Measurements from ENCODE around the gene CAMTA1.
A peak's percentile ranks its signal among the peaks of the same experiment; 100 is the strongest.

CAMTA1 gene

DNA sequence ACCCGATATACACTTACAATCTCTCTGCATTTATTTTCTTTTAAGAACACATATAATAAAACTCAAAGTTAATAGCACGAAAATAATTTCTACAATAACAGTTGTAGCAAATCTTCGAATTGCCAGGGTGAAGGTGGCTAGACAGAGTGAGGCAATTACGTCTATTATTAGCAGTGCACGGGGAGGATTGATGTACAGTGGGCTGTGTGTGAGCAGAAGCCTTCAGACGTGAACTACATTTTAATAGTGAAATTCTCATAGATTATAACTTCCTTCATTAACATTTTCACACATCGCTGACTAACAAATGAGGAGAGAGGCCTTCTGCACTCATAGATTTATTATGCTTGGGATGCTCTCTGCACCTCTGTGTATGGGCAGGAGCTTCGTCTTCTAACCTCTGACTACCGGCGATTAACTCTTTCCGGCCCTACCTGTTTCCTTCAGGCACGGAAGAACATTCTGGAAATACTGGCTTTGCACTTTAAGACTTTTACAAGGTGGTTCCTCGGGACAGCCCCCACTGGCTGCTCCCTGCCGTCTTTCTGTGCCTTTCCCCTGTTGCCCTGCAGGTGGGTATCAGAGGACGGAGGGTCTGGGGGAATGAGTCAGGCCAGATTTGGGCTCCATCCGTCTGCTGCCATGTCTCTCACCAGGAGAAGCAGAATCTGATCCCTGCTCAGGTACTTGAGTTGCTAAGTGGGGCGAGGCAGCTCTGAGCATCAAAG is 200.5 kb downstream of the CAMTA1 start:
- DNase-seq, result no peak

DNA sequence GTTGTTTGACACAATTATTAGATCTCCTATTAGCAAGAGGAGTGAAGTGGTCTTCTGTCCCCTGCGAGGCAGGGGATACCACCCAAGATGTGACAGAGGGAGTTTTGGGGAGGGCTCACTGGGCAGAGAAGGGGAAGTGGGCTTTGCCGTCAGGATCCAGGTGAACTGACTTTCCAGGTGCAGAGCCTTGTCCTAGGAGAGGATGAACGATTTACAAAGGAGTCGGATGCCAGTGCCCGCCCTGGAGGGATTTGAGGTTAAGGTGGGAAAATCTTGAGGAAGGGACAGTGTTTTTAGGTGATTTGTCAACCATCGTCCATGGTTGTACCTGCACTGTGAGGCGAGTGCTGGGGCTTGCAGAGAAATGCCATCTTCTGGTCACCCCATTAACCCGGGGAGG is 201.0 kb downstream of the CAMTA1 start:
- no peak for DNase-seq

DNA sequence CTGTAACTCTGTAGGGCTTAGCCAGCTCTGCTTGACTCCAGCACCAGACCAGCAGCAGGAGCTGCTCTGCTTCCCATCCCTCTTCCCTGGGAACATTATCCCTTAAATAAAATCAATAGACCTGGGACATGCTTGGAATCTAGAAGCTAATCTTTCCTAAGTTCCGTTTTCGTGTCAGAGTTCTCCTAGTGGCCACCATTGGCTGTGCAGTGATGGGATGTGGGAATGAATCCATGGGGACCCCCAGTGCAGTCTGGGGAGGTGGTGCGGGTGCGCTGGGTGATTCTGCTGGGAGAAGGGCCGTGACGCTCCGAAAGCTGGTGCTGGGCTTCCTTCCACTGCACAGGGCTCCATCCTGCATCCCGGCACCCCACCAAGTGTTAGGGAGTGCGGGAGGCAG is 202.7 kb downstream of the CAMTA1 start:
- DNase-seq, result no peak

DNA sequence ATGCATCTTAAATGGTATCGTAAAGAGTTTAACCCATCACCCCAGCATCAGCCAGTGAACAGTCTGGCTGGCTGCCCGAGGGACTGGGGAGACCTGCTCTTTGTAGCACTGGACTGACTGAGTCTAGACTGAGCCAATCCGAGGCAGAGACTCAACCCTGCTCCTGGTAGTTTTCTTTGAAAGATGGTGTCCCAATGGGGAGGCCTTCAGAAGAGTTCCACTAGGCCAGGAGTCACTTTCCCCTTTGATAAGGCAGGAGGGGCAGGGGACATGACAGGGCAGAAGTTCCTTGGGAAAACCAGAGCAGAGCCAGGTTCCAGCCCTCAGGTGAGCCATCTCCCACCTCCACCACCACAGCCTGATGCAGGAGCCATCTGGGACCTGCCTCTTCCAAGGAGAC is 203.5 kb downstream of the CAMTA1 start:
- no peak for DNase-seq

DNA sequence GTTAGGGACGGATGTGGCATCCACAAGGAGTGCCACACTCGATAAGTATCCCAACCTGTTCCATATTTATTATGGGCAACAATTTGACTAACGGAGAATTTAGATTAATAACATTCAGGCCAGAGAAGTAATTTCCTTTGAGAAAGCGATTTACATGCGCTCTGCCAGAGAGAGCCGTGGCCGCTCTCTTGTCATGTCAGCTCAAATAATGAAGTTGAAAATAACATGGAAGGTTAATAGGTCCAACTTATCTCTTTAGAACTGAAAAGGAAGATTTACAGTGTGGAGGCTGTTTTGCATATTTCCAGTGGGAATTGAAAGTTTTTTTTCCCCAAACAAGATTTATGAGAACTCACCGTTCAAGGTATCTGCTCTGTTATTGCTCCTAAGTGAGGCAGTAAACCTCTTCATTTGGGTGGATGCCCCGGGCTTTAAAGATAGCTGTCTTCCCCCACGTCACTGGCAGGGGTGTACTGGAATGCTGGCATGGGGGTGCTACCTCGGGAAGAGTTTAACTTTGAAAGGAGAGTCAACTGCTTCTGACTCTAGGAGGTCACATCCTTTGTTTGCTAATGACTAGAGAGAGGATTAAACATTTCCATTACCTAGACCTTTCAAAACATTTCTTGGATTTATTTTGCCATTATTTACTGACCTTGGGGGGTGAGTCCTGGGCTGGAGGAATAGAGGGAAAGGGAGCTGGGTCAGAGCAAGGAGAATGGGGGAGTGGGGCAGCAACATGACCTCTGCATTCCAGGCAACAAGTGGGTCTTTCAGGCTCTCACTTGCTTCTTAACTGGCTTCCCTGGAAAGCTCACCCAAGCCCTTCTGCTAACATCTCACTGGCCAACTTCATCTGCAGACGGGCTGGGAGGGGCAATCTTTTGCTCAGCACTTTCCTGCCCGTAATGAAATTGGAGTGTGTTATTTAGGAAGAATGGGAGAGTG is 204.2 kb downstream of the CAMTA1 start:
- DNase-seq, result no peak

DNA sequence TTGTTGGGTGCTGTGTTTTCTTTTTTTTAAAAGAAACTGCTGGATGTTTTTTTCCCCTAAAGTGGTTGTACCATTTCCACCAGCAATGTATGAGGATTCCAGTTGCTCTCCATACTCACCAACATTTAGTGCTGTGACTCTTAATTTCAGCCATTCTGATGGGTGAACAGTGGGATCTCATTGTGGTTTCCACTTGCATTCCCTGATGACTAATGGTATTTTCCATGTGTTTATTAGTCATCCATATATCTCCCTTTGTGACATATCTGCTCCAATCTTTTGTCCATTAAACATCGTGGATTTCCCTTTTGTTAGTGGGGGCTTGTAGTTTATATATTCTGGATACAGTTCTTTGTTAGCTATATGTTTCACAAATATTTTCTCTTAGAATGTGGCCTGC is 206.0 kb downstream of the CAMTA1 start:
- no peak for DNase-seq

DNA sequence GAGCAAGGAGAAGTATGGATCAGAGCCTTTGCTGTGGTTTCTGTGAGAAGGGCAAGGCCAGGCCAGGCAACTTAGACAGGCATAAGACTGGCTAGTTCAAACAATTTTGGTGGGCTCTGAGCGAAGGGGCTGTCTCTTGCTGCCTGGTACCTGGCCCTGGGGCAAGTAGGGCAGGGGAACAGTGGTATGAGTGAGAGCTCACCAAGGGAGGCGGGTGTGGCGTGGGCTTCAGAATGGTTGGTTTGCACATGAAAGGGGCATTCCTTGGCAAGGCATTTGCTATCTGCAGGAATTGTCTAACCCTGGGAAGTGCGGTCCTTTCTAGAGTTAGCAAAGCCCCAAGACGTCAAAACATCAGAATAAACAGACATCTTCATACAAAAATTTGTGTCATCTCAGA is 210.5 kb downstream of the CAMTA1 start:
- no peak for DNase-seq

DNA sequence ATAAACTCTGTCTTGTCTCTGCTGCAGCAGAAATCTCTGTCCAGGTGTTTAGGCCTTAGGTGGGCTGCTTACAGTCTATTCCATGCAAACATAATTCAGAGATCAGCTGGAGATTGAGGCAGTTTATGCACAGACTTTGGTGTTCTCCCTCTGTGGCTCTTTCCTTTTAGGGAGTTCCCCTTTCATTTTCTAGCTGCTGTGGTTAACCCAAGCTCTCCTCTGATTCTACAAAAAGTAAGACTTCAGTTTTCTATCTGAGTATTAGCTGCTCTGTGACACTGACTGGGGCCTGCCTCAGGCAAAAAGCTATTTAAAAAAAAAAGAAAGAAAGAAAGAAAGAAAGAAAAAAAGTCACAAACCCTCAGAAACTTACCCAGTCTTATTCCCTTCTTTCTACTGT is 211.1 kb downstream of the CAMTA1 start:
- peak; percentile 6 for DNase-seq

DNA sequence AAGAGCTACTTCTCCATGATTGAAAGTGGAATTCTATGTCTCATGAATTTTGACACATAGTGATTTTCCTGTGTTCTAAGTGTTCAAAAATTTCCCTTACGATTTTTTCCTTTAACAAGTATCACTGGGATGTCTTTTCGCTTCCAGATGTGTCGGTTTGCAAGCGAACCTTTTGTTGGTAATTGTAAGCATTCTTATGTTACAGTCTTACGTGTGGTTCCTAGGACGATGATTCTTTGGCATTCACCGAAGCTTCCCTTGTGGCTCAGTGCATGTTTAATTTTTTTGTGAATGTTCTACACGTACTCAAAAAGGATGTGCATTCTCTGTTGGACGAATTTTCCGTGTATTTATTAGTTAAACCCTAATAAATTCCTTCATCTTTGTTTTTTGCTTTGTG is 211.6 kb downstream of the CAMTA1 start:
- no peak for DNase-seq

DNA sequence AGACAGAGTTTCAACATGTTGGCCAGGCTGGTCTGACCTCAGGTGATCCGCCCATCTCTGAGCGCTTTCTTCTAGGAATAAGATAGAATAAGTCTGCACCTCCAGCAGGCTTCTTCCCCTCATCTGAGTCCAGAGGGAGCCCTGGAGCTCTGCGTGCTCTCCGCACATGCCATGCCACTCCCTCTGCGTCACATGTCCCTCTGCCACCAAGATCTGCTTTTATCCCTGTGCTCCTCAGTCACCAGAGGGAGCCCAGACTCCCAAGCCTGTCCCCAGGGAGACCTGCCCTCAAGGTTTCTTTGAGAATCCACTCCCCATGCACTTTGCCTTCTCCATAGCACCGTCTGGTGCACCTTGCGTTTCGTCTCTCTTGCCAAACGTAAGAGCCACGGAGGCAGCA is 213.0 kb downstream of the CAMTA1 start:
- no peak for DNase-seq

DNA sequence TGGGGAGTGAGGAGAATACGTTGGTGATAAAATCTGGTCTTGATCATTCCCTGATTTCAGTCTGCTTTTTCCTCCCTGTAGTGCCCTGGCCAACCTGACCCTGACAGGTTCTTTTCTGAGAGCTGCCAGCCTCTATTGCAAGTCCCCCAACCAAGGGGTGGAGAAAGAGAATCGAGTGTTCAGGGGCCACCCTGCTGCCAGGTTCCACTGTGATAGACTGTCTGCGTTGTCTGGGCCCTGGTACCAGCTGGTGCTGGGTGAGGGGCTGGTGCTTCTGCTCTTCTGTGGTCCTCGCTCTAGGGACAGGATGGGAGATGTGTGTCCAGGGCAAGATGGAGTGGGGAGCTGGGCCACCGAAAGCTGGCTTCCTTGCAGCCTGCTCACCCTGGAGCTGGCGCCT is 214.6 kb downstream of the CAMTA1 start:
- no peak for DNase-seq

DNA sequence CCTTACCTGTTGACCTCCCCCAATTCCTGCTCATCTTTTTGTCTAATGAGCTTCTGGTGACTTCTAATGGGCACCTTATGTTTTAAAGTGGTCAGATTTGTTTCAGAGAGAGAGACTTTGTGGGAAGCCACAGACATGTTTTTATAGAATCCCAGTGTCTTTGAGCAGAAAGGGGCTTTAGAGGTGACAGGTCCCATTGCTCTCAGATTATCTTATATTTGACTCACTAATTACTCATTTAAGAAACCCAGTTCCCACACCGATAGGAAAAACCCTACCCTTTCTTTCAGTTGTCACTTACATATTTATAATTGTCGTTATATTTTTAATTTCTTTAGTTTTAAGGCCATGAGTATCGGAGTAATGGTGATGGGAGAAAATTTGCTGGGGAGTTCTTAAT is 215.5 kb downstream of the CAMTA1 start:
- DNase-seq, result no peak

DNA sequence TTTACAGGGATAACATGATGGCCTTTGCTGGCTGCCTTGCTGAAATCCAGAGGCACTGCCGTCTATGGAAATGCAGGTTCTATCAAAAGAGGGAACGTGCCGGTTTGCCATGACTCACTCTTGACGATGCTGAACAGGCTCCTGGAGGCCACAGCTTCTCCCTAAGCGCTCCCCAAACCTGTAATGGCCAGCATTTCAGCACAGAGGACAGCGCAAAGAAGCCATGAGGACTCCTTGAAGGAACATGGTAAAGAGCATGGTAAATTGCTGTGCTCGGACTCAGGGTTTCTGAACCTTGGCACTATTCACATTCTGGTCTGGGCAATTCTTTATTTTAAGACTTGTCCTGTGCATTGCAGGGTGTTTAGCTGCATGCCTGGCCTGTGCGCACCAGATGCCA is 217.5 kb downstream of the CAMTA1 start:
- DNase-seq, result no peak

DNA sequence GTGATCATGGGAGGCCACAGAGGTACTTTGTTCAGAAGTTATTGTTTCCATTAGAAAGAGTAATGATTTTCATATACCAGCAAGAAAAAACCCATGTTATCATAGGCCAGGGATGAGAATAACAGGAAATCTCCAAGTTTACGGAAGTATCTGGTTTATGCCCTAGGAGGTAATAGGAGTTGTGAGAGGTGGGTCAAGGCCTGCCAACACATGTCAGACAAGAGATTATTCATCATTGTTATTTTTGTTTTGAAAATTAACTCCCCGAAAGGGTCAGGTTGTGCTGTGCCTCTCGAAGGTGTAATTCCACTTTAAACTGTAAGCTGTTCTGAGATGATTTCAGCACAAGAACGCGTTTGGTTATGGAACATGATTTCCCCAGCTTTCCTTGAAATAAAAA is 218.4 kb downstream of the CAMTA1 start:
- no peak for DNase-seq

DNA sequence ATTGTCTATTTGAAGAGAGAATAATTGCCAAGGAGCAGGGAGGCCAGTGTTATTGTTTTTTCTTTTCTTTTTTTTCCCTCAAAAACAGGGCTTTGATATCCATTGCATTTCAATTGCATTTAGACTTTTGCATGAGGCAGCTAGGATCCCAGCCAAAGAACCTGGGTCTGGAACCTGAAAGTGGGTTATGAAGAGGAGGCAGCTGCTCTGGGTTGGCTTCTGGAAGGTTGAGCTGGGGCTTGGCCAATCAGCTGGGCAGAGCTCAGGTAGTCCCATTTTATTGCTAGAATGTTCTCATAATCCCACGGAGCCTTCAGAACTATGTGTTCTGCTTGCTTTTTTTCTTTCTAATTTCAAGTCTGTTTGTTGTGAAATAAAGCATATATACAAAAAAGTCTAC is 218.9 kb downstream of the CAMTA1 start:
- DNase-seq, result no peak

DNA sequence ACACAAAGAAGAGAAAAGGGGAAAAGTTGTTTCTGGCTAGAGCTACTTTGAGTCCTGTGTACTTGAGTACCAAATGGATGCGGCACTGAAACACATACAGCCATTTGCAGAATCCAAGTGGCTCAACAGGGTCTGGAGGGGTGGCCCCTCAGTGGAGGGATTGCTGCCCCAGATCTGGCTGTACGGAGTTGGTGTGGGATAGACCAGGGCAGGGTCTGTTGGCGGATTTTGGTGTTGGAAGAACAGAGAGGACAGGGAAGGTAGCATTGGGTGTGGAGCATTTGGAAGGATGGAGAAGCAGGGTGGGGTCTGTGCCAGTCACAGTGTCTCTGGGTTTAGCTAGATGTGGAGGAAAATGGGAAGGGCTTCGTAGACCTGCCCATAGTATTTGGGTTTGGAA is 220.5 kb downstream of the CAMTA1 start:
- DNase-seq, result no peak

DNA sequence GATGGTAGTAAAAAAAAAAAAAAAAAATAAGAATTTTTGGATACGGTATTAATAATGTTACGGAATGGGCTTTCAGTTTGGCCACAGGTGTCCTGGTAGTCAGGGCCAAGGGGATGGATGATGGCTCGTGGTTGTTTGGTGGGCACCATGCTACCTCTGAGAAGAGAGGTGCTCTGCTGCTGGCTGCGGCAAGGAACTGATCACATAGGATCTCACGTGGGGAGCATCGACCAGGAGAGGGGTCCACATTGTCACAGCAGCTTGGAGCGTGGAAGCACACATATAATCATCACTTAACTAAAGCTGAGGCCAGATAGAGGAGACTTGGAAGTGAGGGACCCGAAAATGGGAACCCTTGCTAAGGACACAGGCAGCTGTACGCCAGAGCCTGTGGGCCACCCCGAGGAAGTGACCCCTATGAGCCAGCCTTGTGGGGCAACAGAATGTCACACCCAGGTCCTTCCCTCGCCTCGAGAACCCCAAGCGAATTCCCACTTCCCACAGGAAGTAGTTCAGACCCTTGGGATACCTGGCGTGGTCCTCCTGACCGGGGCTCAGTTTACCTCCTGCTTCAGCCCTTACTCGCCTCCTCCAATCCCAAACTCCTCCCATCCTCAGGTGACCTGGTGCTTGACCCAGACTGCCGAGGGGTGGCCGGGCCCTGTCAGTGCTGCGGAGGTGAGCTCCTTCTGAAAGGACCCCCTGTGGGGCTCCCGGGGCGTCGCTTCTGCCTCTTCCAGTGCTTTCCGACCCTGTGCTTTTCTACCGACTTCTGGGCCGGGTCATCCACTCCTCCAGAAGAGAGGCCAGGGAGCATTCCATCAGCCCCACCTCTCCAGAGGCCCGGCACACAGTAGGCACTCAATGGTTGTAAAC is 222.0 kb downstream of the CAMTA1 start:
- DNase-seq, result no peak

DNA sequence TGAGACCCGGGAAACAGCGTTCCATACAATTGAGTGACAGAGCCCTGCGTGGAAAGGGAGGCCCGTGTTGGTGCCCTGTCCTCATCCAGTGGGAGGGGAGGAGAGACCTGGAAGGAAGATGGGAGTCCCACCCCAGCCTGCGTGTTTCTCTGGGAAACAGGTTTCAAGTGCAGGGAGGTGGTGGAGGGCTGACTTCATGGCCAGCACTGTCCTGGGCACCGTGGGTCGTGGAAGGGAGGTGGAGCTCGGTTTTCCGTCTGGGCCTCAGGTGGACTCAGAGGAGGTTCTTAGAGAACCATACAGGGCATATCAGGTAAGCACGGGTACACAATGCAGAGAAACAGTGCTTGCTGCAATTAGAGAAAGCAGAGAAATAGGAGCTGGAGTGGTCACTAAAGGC is 222.6 kb downstream of the CAMTA1 start:
- no peak for DNase-seq

DNA sequence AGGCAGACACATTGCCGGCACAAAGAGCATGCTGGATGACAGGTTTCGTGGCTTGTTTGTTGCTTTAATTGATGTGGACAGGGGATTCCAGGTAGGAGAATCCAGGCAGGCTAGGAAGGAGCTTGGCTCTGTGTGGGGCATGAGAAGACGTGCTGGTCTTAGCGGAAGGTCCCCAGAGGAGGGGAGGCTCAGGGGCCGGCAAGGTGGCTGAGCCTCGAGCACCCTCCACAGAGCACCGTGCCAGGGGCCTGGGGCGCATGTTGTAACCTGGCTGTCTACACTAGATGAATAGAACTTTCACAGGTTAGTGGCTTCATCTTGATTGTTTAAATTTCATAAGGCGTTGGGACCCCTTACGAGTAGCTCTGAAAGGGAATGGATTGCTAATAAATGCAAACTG is 223.1 kb downstream of the CAMTA1 start:
- DNase-seq, result no peak

DNA sequence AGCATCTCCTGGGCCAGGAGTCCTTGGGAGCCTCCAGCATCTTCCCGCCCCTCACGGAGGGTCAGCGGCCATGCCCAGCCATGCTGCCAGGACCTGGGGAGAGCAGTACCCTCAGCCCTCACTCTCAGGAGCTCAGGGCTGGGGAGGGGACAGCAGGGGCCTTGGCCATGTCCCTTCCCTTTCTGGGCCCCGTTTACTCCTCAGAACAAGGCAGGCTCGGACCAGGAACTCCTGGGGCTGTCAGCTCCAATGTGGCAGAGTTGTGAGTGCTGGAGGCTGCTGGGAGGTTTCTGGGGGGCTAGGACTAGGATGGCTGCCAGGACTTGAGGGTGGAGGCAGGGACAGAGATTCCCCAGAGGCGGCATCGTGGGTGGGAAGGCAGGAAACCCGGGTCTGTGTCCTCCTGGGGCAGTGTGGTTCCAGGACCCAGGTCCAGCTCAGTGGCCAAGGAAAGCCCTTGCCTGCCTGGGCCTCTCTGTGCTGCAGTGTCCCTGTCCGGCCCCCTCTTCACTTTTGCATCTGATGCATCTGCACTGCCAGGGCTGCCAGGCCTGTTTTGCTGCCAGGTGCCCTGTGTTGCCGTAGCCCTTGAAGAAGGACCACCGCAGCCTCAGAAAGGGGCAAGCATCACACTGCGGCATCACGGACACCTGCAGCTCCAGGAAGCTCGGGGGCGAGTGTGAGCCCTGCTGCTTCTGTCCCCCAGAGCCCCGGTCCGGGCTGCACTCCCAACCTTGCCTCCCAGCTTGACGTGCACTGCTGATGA is 223.9 kb downstream of the CAMTA1 start:
- no peak for DNase-seq

DNA sequence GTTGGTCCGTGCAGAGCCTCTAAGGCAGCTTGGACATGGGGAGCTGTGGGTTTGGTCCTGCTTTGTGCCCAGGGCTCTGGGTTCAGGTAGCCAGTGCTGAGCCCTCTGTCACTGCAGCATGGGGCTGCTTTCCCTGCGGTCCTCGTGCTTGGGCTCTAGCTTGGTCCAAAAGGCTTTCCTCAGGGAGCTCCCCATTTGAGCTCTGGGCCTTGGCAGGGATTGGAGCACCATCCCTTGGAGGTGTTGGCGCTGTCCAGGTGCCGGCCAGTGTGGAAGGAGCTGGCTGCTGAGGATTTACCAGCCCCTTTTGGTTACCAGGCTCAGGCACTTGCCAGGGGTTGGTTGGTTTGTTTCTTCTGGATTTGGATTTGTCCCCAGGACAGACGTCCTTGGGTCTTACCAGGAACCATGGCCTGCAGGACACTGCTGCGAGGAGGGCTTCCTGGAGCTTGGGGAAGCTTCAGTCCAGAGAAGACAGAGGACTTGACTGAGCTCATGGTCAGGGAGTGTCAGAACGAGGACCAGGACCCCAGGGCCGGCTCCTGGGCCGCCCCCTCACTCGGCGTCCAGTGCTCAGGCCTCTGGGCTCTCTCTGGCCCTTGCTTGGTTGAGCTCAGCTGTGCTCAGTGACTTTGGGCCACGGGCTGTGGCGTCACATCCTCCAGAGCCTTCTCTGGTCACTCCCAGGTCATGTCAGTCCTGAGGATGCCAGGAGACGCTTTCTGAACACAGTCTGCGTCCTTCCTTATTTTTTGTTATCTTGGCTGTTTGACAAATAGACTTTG is 224.7 kb downstream of the CAMTA1 start:
- no peak for DNase-seq
